ENCODE measurements around the gene JMJD7.

The JMJD7 gene

GRCh38 chr15:41865490-41866055, 37.7 kb downstream of the JMJD7 start:
- DNase-seq (ENCODE audit: low read depth) = no peak
- no peak overlapping the region for H3K4me3 ChIP-seq (ENCODE audit: control insufficient read depth, low read depth, low read length)
- no peak for TF ChIP-seq CTCF (IDR thresholded peaks at IDR 0.05; ENCODE audit: control insufficient read depth, insufficient read depth, low read depth, low read length, missing control alignments)

- no peak for TF ChIP-seq CTCF (IDR thresholded peaks at IDR 0.05; ENCODE audit: control insufficient read depth, insufficient read depth, low read depth, low read length, missing control alignments)
- H3K4me3 ChIP-seq (ENCODE audit: control insufficient read depth, low read depth, low read length) = no peak overlapping the region
- no peak for DNase-seq (ENCODE audit: low read depth)
Observed at GRCh38 chr15:41866263-41866703, 38.4 kb downstream of the JMJD7 start.

- no peak overlapping the region for H3K4me3 ChIP-seq (ENCODE audit: control insufficient read depth, low read depth, low read length)
- no peak for TF ChIP-seq CTCF (IDR thresholded peaks at IDR 0.05; ENCODE audit: control insufficient read depth, insufficient read depth, low read depth, low read length, missing control alignments)
- DNase-seq (ENCODE audit: low read depth) = no peak
Observed at GRCh38 chr15:41866872-41867579, 39.1 kb downstream of the JMJD7 start.

GRCh38 chr15:41868321-41868720, 40.4 kb downstream of the JMJD7 start:
- no peak for TF ChIP-seq CTCF (IDR thresholded peaks at IDR 0.05; ENCODE audit: control insufficient read depth, insufficient read depth, low read depth, low read length, missing control alignments)
- DNase-seq (ENCODE audit: low read depth) = no peak
- H3K4me3 ChIP-seq (ENCODE audit: control insufficient read depth, low read depth, low read length) = no peak overlapping the region

- no peak overlapping the region for H3K4me3 ChIP-seq (ENCODE audit: control insufficient read depth, low read depth, low read length)
- no peak for TF ChIP-seq CTCF (IDR thresholded peaks at IDR 0.05; ENCODE audit: control insufficient read depth, insufficient read depth, low read depth, low read length, missing control alignments)
- no peak for DNase-seq (ENCODE audit: low read depth)
Observed at GRCh38 chr15:41869770-41870688, 42.1 kb downstream of the JMJD7 start.

- DNase-seq (ENCODE audit: low read depth) = peak; percentile 4
- no peak overlapping the region for H3K4me3 ChIP-seq (ENCODE audit: control insufficient read depth, low read depth, low read length)
- no peak for TF ChIP-seq CTCF (IDR thresholded peaks at IDR 0.05; ENCODE audit: control insufficient read depth, insufficient read depth, low read depth, low read length, missing control alignments)
Observed at GRCh38 chr15:41870689-41871081, 42.8 kb downstream of the JMJD7 start.

Data from AG09309 (cell line).